ENCODE measurements around the gene NFATC2. TPM values are rescaled to one million over a fixed set of nuclear protein-coding genes. Genes with fewer than 3 reads are reported as not detected.

NFATC2 gene
- total RNA-seq, 1 donor from 2014 or later: 4.8 TPM

DNA sequence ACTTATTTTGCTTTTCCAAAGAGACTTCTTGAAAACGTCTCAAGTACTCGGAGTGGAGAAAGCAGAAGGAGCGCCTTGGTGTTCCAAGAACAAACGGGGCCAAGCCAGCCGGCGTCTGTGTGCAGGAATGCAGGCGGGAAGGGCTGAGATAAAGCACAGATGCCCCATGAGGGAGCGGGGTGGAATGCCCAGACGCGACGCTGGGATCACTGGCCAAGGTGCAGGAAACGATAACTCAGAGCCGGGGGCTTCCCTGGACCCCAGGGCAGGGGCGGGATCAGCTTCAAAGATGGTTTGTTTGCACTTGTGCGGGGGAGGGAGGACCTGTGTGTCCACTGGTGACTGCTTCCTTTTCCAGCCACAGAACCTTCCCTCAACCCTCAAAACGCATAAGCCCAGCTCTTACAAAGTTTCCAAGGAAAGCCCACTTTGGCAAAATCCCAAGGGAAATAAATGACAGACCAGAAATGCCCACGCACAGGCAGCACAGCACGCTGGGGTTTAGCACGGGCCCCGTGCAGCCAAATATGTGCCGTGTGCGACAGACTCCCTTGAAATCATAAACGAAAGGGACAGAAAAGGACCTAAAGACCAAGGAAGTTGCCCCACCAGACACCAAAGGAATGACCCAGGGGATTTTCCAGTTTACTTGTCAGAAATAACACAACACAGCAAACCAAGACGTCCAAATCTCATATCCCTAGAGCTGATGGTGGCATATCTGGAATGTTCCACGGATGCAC, 113.9 kb downstream of the NFATC2 start:
- peak; percentile 69 for DNase-seq

DNA sequence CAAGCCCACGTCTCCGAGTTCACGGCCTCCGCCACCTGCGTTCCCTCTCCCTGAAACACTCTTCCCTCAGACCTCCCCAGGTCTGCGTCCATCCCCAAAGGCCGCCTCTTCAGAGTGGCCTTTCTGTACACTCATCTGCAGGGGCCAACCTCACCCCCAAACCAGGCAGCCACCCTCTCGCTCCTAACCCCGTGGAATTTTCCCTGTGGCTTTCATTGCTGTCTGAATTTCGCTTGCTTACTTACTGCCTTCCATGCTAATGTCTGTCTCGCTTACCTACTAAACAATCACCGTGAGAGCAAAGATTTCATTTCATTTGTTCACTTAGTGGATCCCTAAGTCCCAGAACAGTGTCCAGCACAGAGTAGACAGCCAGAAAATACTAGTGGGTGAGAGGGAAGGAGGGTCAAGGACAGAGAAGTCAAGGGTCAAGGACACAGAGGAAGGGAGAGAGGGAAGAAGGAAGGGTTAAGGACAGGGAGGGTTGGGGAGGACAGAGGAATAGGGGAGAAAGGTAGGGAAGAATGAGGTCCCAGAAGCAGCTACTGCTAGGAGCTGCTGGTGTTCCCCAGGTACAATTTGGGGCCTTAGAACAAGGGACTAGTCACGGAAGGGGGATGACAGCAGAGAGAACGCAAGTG, 114.7 kb downstream of the NFATC2 start:
- DNase-seq: no peak

DNA sequence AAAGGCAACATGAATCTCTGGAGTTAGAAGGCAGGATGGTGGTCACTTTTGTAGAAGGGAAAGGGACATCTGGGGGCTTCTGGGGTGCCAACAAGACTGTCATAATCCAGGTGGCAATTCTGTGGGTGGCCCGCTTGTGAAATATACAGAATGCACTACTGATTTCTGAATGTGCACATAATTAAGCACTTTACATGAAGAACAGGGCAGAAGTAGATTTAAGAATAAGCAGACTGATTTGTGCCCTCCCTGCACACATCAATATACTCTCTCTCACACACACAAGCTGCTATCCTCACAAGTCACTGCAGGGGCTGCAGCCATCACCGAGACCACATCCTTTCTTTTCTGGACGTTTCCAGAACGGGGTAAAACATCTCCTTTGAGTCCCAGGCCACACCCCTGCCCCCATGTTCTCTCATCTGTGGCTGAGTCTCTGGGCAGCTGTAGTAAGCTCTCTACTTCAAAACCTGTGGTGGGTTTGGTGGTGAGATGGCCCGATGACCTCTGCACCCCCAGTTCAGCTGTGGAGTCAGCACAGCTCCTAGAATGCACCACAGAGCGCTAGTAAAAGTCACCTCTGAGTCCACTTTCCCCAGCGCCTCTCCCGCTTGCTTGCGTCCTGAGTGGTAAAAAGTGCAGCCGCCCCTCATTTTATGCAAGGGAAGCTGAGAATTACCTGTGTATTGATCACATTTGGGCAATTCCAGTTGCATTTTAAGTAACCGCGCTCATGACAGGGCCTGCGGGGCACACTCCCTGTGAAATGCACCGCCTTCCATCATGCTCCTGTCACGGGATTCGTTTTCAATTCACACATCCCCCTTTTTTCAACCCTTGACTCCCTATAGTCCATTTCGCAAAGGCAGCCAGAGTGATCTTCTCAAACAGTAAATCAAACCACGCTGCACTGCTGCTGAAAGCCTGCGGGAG, 115.5 kb downstream of the NFATC2 start:
- DNase-seq: no peak

DNA sequence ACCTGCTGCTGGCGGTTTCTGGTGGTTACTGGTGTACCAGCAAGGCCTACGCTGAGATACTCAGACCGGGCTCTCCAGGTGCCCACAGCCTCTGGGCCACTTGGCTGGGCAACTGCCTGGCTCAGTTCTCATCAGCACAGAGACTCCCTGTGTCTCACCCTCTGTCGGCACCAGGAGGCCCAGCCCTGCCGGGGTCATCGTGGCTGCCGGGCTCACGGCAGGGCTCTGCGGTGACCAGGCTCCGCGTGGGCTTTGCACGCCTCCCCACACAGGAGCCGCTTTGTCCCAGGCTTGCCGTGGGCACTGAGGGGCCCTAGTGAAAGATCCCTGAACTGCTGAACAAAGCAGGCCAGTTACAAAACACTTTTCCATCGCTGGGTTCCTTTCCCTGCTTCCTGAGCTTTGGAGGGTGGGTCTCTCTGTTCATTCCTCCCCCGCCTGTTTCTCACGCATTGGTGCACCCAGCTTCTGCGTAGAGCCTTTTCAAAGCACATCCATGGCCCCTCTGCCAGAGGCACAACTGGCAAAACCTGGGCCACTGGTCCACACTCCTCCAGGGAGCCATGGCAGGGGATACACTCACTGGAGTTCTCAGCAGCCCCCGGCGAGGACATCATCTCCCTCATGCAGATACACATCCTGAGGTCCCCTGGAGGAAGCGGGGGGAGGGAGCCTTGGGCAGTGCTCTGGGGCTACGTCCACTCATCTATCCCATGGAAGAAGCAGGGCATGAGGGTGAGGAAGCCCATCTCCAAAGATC, 117.0 kb downstream of the NFATC2 start:
- no peak for DNase-seq

DNA sequence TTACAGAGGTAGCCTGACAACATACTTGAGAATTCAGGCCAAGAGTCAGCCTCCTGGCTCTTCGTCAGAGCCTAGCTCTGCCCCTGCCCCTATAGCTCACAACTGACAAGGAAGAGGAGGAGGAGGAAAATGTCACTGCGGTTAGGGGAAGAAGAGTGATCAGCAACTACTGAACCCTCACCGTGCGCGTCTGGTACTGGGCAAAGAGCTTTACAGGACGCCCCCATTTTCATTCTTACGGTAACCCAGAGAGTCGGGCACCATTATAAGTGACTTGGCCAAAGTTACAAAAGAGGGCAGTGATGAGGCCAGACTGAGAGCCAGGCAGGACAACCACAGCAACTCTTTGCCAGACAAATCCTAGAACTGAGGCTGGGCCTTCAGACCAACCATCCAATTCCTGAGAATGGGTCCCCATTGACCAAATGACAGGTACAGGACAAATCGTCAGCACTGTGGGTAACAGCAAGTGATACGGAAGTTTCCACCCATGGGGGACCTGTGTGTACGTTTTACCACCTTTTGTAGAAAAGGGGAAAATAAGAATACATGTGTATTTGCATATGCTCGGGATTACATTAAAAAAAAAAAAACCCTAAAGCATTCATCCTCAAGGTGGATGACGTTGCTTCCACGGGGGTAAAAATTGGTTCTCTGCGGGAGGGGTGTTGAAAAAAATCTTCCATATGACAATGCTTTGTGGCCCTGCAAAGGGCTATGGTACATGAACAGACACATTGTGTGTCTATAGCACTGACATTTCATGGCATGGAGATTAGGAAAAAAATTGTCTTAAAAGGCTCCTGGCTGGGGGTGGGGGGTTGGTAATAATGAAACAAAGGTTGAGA, 118.0 kb downstream of the NFATC2 start:
- no peak for DNase-seq

DNA sequence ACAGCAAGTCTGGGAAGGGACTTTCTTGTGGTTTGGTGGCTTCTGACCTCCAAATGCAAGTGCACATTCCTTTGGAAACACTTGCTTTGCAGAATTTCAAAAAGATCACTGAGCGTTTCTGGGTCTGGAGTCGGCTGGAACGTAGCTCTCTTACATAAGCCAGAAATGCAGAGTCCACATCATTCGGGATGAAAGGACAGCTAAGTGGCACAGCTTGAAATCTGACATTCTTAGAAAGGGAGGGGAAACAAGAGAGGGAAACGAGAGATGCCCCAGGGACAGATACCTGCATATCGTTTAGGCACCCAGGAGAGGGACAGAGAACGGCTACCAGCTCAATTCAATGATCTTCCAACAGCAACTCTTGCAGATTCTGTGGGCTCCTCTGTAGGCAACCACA, 118.7 kb downstream of the NFATC2 start:
- DNase-seq: no peak

DNA sequence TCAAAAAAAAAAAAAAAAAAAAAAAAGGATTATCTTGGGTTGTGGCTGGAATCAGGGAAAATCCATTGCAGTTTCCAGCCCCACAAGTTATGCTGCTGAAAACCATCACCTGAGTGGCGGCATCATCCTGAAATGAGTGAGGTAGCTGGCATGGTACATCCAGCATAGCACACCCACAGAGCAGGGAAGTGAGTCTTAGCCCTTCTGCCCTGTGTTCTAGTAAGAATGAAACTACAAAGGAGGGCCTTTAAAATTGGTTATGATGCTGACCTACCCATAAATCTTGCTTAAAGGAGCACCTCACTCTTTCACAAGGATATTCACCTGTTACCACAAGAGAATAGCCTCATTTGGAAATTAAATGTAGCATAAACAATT, 119.2 kb downstream of the NFATC2 start:
- no peak for DNase-seq

DNA sequence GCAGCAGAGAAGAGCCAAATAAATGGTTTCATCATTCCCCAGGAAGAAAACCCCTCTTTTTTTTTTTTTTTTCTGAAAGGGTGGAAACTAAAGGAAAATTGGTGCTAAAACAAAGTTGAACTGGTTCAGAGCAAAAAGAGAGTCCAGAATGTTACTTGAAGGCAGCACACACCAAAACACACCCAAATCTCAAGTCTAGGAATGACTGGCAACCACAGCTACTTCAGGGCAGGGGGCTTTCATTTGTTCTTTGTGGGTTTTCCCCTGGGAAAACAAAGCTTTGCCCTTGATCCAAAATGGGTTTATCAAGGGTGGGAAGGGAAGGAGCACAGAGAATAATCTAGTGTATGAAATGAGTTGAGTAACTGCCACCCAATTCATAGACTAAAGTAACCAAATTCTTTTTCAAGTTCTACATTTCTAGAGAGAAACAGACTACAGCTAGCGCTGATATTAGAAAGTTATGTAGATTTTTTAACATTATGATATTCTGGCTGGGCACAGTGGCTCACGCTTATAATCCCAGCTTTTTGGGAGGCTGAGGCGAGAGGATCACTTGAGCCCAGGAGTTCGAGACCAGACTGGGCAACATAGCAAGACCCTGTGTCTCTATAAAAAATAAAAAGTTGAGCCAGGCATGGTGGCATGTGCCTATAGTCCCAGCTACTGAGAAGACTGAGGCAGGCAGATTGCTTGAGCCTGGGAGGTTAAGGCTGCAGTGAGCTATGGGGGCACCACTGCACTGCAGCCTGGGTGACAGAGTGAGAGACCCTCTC, 119.8 kb downstream of the NFATC2 start:
- DNase-seq: no peak

DNA sequence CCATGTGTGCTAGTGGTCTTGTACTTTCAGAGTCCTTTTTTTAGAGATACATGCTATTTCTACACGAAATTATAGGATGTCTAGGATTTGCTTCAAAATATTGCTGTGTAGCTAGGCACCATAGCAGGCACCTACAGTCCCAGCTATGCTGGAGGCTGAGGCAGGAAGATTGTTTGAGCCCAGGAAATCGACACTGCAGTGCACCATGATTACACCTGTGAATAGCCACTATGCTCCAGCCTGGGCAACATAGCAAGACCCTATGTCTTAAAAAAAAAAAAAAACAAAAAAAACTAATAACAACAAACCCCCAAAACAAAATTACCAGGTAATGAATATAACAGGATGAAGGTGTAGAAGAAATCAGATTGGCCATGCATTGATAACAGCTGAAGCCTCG, 121.7 kb downstream of the NFATC2 start:
- DNase-seq: no peak

DNA sequence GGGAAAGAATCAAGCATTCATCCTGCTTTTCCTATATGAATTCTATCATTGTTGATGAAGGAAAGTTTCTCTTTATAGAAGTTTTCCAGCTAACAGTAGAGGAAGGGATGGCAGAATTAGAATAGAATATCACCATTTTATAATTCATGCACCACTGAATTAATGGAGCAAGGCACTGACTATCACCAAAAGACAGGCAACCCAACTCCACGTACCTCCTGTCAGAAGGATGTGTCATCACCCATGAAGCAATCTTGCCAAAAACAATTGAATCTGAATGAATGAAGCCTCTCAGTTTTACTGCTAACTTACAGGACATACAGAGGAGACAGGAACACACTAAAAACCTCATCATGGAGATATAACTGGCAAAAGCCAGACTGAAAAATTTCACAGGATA, 122.4 kb downstream of the NFATC2 start:
- peak; percentile 57 for DNase-seq

DNA sequence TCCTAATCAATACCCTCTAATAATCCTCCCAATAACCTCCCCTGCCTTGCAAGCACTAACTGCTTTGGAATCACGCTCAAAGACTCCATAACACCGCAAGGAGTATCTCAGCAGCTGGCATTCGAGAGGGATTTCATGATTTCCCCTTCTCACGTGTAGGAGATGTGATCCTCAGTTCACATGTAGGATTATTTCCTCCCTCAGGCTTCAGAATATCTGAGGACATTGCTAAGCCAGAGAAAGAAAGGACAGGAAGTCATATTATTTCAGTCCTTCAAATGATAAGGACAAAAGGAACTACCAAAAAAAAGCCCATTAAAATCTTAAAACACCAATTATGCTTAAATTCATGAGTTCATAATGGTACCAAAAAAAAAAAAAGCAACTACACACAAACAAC, 122.9 kb downstream of the NFATC2 start:
- no peak for DNase-seq

DNA sequence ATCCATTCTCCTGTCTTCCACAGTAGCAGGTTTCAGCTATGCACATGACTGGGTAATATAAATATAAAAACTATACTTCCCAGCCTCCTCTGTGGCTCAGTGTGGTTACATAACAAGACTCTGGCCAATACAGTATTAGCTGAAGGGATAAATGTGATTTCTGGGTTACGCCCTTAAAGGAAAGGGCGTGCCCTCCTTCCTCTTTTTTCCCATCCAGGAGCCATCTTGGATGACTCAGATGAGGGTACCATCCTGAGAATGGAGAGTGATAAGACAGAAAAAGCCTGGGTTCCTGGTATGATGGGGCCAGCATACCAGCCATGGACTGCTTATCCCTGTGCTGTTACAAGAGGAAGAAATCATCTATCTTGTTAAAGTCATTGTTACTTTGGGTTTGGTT, 123.3 kb downstream of the NFATC2 start:
- DNase-seq: no peak

DNA sequence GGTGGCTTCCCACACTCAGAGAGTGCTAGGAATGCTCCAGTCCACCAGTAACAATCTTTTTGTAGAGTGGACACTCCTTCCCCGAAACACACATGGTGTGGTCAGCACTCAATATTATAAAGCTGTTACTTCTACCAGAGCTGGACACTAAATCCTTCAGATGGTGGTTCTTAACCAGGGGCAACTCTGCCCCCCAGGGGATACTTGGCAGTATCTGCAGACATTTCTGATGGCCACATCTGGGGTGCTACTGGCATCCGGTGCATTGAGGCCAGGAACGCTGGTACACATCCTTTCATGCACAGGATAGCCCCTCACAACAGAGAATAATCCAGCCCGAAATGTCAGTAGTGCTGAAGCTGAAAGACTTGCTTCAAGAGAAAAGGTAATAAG, 124.4 kb downstream of the NFATC2 start:
- DNase-seq: peak; percentile 37

DNA sequence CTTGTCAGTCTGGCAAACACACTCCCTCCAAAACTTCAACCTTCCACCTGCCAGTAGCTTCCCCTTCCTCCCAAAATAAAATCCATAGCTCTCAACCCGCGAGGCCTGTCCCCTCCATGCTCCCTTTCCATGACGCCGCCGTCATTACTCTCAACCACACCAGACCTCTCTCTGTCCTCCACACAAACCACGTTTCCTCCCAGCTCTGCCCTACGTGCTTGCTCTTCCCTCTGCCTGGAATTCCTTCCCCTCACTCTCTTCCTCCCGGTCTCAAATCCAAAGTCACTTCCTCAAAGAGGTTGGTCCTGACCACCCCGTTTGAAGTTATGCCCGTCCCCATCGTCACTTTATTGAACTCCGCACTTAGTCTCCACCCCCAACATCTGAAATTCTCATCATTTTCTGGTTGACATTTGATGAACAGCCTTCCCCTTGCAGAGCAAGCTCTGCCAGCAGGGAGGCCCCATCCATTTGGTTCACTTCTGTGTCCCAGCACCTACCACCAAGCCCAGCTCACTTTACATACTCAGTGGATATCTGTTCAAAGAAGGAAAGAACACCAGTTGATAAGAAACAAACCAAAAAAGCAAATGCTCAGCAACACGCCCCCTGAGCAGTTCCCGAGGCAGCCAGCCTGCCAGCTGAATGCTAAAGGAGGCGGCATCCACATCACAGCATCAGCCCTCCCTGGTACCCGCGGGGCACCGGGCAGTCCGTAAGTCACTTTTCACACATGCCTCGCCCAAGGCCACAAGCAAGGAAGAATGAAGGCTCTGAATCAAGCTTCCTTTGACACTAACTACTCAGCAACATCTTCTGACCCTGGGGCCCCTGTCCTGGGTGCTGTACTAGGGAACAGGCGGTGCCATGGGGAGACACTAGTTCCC, 125.0 kb downstream of the NFATC2 start:
- DNase-seq: no peak

DNA sequence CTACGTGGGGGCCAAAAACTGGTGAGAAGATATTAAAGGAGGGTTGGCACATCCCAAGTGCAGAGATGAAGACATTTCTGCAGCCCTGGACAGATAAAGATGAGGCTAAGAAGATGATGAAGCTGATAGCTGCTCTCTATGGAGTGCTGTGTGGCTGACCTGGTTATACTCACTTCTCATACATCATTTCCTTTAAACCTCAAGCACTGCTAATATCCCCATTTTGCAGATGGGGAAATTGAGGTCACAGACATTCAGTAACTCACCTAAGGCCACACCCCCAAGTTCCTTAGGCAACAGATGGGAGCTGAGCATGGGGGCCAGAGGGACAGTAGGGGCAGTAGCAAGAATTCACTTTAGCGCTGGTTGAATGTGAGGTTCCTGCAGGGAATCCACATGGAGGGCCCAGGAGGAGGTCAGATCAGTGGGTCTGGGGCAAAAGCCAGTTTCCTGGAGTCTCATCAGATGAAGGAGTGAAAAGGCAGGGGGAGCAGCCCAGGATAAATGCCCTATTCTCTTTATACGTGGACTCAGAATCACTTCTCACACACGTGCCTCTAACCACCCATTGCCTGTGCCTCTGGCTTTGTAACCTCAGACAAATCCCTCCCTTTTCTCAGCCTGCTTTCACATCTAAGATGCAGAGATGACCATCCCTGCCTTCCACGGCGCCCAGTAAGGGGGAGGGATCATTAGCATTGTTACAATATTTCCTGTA, 125.8 kb downstream of the NFATC2 start:
- DNase-seq: peak; percentile 49

DNA sequence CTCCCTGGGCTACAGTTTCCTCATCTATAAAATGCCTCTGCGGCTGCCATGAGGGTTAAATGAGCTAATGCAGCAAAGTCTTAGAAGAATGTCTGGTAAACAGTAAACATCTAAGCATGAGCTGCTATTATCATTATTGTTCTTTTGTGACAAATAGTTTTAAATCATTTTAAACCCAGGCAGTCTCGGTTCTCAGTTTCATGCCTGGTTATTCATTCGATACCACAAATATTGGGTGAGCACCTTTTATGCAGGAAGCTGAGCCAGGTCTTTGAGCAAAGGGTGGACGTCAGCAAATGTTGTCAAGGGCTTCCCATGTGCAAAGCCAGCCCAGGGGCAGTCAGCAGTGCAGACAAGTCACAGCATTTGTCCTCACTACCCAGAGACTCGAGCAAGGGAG, 128.7 kb downstream of the NFATC2 start:
- DNase-seq: no peak

DNA sequence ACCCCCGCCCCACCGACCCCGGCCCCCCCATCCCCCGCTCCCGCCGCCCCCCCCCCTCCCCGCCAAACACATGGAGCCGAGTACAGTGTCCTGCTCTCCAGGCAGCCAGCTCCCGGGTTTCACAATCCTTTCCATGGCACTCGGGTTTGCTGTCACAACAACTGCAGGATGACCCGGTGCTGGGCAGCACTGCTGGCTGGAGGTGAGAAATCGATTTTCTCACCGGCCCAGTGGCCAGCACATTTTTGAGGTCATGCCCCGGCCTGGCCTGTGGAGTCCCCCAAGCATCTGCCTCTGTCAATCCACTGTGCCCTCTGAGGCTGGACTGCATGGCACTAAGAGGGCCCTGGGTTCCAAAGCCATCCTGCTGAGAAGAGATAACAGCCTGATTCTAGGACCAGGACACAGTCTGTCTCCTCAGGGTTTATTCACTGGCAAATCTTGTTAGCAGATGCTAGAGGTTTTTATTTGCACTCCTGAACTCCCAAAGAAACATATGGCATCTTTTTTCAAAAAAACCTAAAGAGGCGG, 129.5 kb downstream of the NFATC2 start:
- no peak for DNase-seq

DNA sequence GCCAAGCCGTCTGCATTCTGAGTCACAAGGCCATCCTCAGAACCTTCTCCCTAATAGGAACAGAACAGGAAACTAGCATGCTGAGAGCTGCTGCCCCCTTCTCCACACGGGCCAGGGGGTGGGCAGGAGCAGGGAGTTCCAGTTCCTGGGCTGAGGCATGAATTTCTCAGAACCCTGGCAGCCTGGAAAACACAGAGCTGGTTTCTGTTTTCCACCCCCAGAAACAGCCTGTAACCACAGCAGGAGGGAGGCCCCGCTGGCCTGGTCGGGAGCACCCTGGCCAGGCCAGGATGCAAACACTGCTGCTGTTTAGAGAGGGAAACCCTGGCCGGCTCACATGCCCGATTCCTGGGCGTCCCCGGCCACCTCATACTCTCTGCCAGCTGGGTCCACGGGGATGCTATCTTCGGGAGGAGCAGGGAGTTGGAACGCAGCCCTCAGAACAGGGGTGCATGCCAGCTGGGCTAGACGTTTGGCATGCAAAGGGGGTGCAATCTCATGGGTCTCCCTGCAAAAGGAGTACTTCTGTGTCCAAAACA, 130.1 kb downstream of the NFATC2 start:
- DNase-seq: peak; percentile 57

DNA sequence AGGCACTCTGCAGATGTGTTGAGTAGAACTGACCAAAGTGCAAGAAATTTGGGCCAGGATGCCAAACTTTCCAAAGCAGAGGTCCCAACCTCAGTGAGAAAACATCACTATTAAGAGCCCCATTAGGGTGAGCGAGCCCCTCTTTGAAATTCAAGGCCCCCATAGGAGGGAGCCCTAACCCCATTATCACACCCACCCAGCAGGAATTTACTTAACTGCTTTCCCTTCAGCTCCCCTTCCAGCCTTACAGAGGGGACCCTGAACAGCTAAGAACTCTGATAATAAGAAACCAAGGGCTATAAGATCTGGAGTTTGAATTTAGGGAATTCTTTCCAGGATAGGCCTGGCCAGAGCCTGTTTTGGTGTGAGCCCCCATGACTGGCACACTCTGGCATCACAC, 130.6 kb downstream of the NFATC2 start:
- no peak for DNase-seq

Data from dermis blood vessel endothelial cell (primary cell).